GM12878 (cell line): ENCODE measurements around the gene TMEM237. TPM values are rescaled to one million over a fixed set of nuclear protein-coding genes. Genes with fewer than 3 reads are reported as not detected.

Experiments used
- CBX3 ChIP-seq: fragments of 200-600 bp; sonication (generic); IDR thresholded peaks from 2 replicates; pipeline ENCODE4 v1.6.1; 2016; ENCODE audit warnings: low read depth, borderline replicate concordance
- CREB1 ChIP-seq: IDR thresholded peaks from 2 replicates; pipeline ENCODE4 v1.6.1; 2012; ENCODE audit warnings: low read depth, mild to moderate bottlenecking, inconsistent platforms
- EED ChIP-seq: sonication (generic); IDR thresholded peaks from 2 replicates; pipeline ENCODE4 v1.6.1; 2016; ENCODE audit warnings: antibody characterized with exemption, low read depth
- GABPA ChIP-seq: IDR thresholded peaks from 2 replicates; pipeline ENCODE4 v1.6.1; 2014; ENCODE audit warnings: antibody characterized with exemption, low read depth, mild to moderate bottlenecking, inconsistent platforms
- IKZF1 ChIP-seq: fragments of 450-650 bp; conservative IDR thresholded peaks from 2 replicates; pipeline ENCODE4 v1.6.1; 2017; ENCODE audit warnings: antibody characterized with exemption, mild to moderate bottlenecking
- MEF2A ChIP-seq: IDR thresholded peaks from 2 replicates; pipeline ENCODE4 v1.6.1; 2011; ENCODE audit warnings: low read depth, mild to moderate bottlenecking, low read length, moderate library complexity; ENCODE audit not compliant: insufficient read depth
- MYB ChIP-seq: fragments of 150-350 bp; IDR thresholded peaks from 2 replicates; pipeline ENCODE4 v1.6.1; 2014; ENCODE audit warnings: mild to moderate bottlenecking, low read depth, low read length, borderline replicate concordance
- MYC ChIP-seq: IDR thresholded peaks from 2 replicates; pipeline ENCODE4 v1.6.1; 2011; ENCODE audit warnings: mild to moderate bottlenecking, low read length, moderate library complexity, inconsistent platforms; ENCODE audit not compliant: insufficient read depth, insufficient replicate concordance, insufficient read length, severe bottlenecking
- PML ChIP-seq: IDR thresholded peaks from 2 replicates; pipeline ENCODE4 v1.6.1; 2012; ENCODE audit warnings: low read length, inconsistent platforms
- POLR2AphosphoS5 ChIP-seq: IDR thresholded peaks from 2 replicates; pipeline ENCODE4 v1.6.1; 2011; ENCODE audit warnings: mild to moderate bottlenecking, low read length, inconsistent platforms
- RBBP5 ChIP-seq: fragments of 200-600 bp; sonication (generic); conservative IDR thresholded peaks from 2 replicates; pipeline ENCODE4 v1.6.1; 2016
- SPI1 ChIP-seq: IDR thresholded peaks from 2 replicates; pipeline ENCODE4 v1.6.1; 2011; ENCODE audit warnings: low read depth, mild to moderate bottlenecking, low read length, moderate library complexity, borderline replicate concordance; ENCODE audit not compliant: insufficient read depth
- STAT3 ChIP-seq: IDR thresholded peaks from 2 replicates; pipeline ENCODE4 v1.6.1; 2011; ENCODE audit warnings: low read depth, low read length, improper control_type of control experiment
- polyA plus RNA-seq, 11 experiments: library from polyadenylated mRNA; depleted of rRNA in 4 of 11; unstranded in 6 of 11; stranded (reverse) in 5 of 11; fragments of >200 nt; fragmentation: Nextera tagmentation in 4 of 11; fragmentation: Illumina TruSeq in 1 of 11; extraction: Ambion mirVana in 4 of 11; extraction: Trizol in 1 of 11; gene quantifications; 1 replicate in 1 of 11; 2 replicates in 10 of 11; pipeline versions ENCODE4 v1.2.1 to v1.2.3, GENCODE V29; 2011 to 2016; ENCODE audit warnings: inconsistent platforms in 2 of 11, missing spikeins in 2 of 11, low read depth in 1 of 11
- total RNA-seq, 4 experiments: library from RNA; depleted of rRNA in 3 of 4; stranded (reverse); fragments of >200 nt in 3 of 4; fragmentation: Illumina TruSeq in 1 of 4; extraction: Trizol in 1 of 4; gene quantifications; 2 replicates each; pipeline versions ENCODE4 v1.2.1 to v1.2.3, GENCODE V29; 2013 to 2021
- TF ChIP-seq, protein P1 (sequence below): IDR thresholded peaks from 2 replicates; pipeline ENCODE4 v1.6.1; 2012; ENCODE audit warnings: mild to moderate bottlenecking, low read depth, low read length
- TF ChIP-seq, protein P2 (sequence below): fragments of 450-650 bp; IDR thresholded peaks from 2 replicates; pipeline ENCODE4 v1.6.1; 2017; ENCODE audit warnings: mild to moderate bottlenecking, moderate library complexity
- TF ChIP-seq, protein P3 (sequence below): IDR thresholded peaks from 2 replicates; pipeline ENCODE4 v1.6.1; 2012; ENCODE audit warnings: low read length, inconsistent platforms
- TF ChIP-seq, protein P4 (sequence below): fragments of 450-650 bp; IDR thresholded peaks from 2 replicates; pipeline ENCODE4 v1.6.1; 2017; ENCODE audit warnings: mild to moderate bottlenecking, moderate library complexity

The TMEM237 gene
- total and polyA plus RNA-seq, 10 of the 15 experiments (the other 5 are each of a cell fraction or from before 2014, with no cell fraction given): 15.0 to 43.7 (median 29.3) TPM

DNA sequence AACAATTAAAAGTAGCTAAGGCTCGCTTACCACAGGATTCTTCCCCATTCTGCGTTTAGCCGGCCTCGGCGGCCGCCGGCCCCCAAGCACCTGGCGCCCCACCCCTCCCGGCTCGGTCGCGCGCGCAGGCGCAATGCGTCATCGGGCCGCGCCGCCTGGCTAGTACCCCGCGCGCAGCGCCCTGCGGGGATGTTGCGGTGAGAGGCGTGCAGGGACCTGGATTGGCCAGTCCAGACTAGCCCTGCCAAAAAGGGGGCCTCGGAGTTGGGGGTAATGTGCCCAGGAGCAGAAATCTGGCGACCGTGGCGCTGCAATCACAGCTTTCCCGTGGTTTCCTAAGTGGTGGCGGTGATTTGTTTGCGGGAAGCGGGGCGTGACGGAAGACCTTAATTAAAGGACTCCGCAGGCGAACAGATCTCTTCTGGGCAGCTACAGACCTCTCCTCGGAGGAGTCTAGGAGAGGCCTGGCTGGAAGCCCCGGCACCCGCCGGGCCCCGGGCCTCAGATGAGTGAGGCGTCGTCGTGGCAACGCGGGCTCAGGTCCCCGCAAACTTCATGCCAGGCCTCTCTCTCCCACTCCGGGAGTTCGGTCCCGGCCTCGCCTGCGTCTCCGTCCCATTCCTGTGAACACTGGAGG is 606 bp downstream of the TMEM237 start (continued):
- TF ChIP-seq, protein P1, sequence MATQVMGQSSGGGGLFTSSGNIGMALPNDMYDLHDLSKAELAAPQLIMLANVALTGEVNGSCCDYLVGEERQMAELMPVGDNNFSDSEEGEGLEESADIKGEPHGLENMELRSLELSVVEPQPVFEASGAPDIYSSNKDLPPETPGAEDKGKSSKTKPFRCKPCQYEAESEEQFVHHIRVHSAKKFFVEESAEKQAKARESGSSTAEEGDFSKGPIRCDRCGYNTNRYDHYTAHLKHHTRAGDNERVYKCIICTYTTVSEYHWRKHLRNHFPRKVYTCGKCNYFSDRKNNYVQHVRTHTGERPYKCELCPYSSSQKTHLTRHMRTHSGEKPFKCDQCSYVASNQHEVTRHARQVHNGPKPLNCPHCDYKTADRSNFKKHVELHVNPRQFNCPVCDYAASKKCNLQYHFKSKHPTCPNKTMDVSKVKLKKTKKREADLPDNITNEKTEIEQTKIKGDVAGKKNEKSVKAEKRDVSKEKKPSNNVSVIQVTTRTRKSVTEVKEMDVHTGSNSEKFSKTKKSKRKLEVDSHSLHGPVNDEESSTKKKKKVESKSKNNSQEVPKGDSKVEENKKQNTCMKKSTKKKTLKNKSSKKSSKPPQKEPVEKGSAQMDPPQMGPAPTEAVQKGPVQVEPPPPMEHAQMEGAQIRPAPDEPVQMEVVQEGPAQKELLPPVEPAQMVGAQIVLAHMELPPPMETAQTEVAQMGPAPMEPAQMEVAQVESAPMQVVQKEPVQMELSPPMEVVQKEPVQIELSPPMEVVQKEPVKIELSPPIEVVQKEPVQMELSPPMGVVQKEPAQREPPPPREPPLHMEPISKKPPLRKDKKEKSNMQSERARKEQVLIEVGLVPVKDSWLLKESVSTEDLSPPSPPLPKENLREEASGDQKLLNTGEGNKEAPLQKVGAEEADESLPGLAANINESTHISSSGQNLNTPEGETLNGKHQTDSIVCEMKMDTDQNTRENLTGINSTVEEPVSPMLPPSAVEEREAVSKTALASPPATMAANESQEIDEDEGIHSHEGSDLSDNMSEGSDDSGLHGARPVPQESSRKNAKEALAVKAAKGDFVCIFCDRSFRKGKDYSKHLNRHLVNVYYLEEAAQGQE: no peak
- TF ChIP-seq MEF2A (no peak), PML (peak; percentile 79; the same call in 1 of the 2 replicates), GABPA (no peak), IKZF1 (peak; percentile 75), MYC (no peak), RBBP5 (no peak), CREB1 (peak; percentile 97), SPI1 (no peak), EED (no peak), STAT3 (no peak), MYB (no peak), CBX3 (no peak), POLR2AphosphoS5 (peak; percentile 84)
- TF ChIP-seq, protein P2, sequence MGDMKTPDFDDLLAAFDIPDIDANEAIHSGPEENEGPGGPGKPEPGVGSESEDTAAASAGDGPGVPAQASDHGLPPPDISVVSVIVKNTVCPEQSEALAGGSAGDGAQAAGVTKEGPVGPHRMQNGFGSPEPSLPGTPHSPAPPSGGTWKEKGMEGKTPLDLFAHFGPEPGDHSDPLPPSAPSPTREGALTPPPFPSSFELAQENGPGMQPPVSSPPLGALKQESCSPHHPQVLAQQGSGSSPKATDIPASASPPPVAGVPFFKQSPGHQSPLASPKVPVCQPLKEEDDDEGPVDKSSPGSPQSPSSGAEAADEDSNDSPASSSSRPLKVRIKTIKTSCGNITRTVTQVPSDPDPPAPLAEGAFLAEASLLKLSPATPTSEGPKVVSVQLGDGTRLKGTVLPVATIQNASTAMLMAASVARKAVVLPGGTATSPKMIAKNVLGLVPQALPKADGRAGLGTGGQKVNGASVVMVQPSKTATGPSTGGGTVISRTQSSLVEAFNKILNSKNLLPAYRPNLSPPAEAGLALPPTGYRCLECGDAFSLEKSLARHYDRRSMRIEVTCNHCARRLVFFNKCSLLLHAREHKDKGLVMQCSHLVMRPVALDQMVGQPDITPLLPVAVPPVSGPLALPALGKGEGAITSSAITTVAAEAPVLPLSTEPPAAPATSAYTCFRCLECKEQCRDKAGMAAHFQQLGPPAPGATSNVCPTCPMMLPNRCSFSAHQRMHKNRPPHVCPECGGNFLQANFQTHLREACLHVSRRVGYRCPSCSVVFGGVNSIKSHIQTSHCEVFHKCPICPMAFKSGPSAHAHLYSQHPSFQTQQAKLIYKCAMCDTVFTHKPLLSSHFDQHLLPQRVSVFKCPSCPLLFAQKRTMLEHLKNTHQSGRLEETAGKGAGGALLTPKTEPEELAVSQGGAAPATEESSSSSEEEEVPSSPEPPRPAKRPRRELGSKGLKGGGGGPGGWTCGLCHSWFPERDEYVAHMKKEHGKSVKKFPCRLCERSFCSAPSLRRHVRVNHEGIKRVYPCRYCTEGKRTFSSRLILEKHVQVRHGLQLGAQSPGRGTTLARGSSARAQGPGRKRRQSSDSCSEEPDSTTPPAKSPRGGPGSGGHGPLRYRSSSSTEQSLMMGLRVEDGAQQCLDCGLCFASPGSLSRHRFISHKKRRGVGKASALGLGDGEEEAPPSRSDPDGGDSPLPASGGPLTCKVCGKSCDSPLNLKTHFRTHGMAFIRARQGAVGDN: peak; percentile 66
- TF ChIP-seq, protein P3, sequence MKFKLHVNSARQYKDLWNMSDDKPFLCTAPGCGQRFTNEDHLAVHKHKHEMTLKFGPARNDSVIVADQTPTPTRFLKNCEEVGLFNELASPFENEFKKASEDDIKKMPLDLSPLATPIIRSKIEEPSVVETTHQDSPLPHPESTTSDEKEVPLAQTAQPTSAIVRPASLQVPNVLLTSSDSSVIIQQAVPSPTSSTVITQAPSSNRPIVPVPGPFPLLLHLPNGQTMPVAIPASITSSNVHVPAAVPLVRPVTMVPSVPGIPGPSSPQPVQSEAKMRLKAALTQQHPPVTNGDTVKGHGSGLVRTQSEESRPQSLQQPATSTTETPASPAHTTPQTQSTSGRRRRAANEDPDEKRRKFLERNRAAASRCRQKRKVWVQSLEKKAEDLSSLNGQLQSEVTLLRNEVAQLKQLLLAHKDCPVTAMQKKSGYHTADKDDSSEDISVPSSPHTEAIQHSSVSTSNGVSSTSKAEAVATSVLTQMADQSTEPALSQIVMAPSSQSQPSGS: no peak
- TF ChIP-seq, protein P4, sequence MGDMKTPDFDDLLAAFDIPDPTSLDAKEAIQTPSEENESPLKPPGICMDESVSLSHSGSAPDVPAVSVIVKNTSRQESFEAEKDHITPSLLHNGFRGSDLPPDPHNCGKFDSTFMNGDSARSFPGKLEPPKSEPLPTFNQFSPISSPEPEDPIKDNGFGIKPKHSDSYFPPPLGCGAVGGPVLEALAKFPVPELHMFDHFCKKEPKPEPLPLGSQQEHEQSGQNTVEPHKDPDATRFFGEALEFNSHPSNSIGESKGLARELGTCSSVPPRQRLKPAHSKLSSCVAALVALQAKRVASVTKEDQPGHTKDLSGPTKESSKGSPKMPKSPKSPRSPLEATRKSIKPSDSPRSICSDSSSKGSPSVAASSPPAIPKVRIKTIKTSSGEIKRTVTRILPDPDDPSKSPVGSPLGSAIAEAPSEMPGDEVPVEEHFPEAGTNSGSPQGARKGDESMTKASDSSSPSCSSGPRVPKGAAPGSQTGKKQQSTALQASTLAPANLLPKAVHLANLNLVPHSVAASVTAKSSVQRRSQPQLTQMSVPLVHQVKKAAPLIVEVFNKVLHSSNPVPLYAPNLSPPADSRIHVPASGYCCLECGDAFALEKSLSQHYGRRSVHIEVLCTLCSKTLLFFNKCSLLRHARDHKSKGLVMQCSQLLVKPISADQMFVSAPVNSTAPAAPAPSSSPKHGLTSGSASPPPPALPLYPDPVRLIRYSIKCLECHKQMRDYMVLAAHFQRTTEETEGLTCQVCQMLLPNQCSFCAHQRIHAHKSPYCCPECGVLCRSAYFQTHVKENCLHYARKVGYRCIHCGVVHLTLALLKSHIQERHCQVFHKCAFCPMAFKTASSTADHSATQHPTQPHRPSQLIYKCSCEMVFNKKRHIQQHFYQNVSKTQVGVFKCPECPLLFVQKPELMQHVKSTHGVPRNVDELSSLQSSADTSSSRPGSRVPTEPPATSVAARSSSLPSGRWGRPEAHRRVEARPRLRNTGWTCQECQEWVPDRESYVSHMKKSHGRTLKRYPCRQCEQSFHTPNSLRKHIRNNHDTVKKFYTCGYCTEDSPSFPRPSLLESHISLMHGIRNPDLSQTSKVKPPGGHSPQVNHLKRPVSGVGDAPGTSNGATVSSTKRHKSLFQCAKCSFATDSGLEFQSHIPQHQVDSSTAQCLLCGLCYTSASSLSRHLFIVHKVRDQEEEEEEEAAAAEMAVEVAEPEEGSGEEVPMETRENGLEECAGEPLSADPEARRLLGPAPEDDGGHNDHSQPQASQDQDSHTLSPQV: no peak
